IPS-18c (cell line): ENCODE results near the gene HPGD.
A peak's percentile ranks its signal among the peaks of the same experiment; 100 is the strongest.

Source experiments
- H3K4me3 ChIP-seq: 2 replicates; pipeline ENCODE4 v1.7.0; 2013; ENCODE audit warnings: low read depth, mild to moderate bottlenecking, low read length, moderate library complexity; ENCODE audit not compliant: insufficient read depth
- H3K9me3 ChIP-seq: one replicate; pipeline ENCODE4 v1.6.1; 2013; ENCODE audit warnings: mild to moderate bottlenecking, low read length, moderate library complexity; ENCODE audit not compliant: control insufficient read depth, insufficient read depth

The HPGD gene

GRCh38 chr4:174522183-174523024, at the start of gene HPGD:
TSS of gene HPGD (minus strand) at chr4:174522488. CDS start at chr4:174522451, 37 bp downstream.
- Histone ChIP-seq H3K9me3 (no peaks in the 10 kb centered on the region), H3K4me3 (peak within 1 kb of the TSS; percentile 72)

GRCh38 chr4:174564529-174564928, 42.2 kb upstream of the HPGD start:
- no peak overlapping the region for H3K4me3 ChIP-seq
- H3K9me3 ChIP-seq = no peaks in the 10 kb centered on the region

- Histone ChIP-seq H3K9me3 (no peaks in the 10 kb centered on the region), H3K4me3 (no peak overlapping the region)
Observed at GRCh38 chr4:174563399-174563798, 41.1 kb upstream of the HPGD start.

GRCh38 chr4:174561560-174561959, 39.3 kb upstream of the HPGD start:
- Histone ChIP-seq H3K4me3 (no peak overlapping the region), H3K9me3 (no peaks in the 10 kb centered on the region)

- H3K9me3 ChIP-seq = no peaks in the 10 kb centered on the region
- no peak overlapping the region for H3K4me3 ChIP-seq
Observed at GRCh38 chr4:174559894-174560293, 37.6 kb upstream of the HPGD start.

GRCh38 chr4:174555789-174556630, 33.7 kb upstream of the HPGD start:
- H3K4me3 ChIP-seq = no peak overlapping the region
- H3K9me3 ChIP-seq = no peaks in the 10 kb centered on the region

- no peak overlapping the region for H3K4me3 ChIP-seq
- H3K9me3 ChIP-seq = no peaks in the 10 kb centered on the region
Observed at GRCh38 chr4:174554231-174554728, 32.0 kb upstream of the HPGD start.

- no peak overlapping the region for H3K4me3 ChIP-seq
- no peaks in the 10 kb centered on the region for H3K9me3 ChIP-seq
Observed at GRCh38 chr4:174553828-174554227, 31.5 kb upstream of the HPGD start.

GRCh38 chr4:174553031-174553430, 30.7 kb upstream of the HPGD start:
- Histone ChIP-seq H3K9me3 (no peaks in the 10 kb centered on the region), H3K4me3 (no peak overlapping the region)

- Histone ChIP-seq H3K9me3 (no peaks in the 10 kb centered on the region), H3K4me3 (no peak overlapping the region)
Observed at GRCh38 chr4:174550541-174550940, 28.3 kb upstream of the HPGD start.

GRCh38 chr4:174549721-174550120, 27.4 kb upstream of the HPGD start:
- Histone ChIP-seq H3K4me3 (no peak overlapping the region), H3K9me3 (no peaks in the 10 kb centered on the region)

- H3K4me3 ChIP-seq = no peak overlapping the region
- H3K9me3 ChIP-seq = no peaks in the 10 kb centered on the region
Observed at GRCh38 chr4:174545268-174545667, 23.0 kb upstream of the HPGD start.

- H3K4me3 ChIP-seq = no peak overlapping the region
- H3K9me3 ChIP-seq = no peaks in the 10 kb centered on the region
Observed at GRCh38 chr4:174544496-174544895, 22.2 kb upstream of the HPGD start.

GRCh38 chr4:174540175-174540574, 17.9 kb upstream of the HPGD start:
- Histone ChIP-seq H3K9me3 (no peaks in the 10 kb centered on the region), H3K4me3 (no peak overlapping the region)

GRCh38 chr4:174539571-174539970, 17.3 kb upstream of the HPGD start:
- Histone ChIP-seq H3K9me3 (no peaks in the 10 kb centered on the region), H3K4me3 (no peak overlapping the region)

GRCh38 chr4:174538876-174539250, 16.6 kb upstream of the HPGD start:
- H3K4me3 ChIP-seq = no peak overlapping the region
- no peaks in the 10 kb centered on the region for H3K9me3 ChIP-seq

GRCh38 chr4:174538123-174538875, 16.0 kb upstream of the HPGD start:
- no peaks in the 10 kb centered on the region for H3K9me3 ChIP-seq
- no peak overlapping the region for H3K4me3 ChIP-seq
